ENCODE measurements around the gene STX18. TPM values are rescaled to one million over a fixed set of nuclear protein-coding genes. Genes with fewer than 3 reads are reported as not detected.

The STX18 gene
- total and polyA plus RNA-seq, 8 donors, result 18.6 to 60.6 (median 51.9) TPM

- TF ChIP-seq CTCF (IDR thresholded peaks at IDR 0.05), result no peak
These were observed 83.9 kb downstream of the STX18 start for GRCh38 chr4:4457803-4458553.

DNA sequence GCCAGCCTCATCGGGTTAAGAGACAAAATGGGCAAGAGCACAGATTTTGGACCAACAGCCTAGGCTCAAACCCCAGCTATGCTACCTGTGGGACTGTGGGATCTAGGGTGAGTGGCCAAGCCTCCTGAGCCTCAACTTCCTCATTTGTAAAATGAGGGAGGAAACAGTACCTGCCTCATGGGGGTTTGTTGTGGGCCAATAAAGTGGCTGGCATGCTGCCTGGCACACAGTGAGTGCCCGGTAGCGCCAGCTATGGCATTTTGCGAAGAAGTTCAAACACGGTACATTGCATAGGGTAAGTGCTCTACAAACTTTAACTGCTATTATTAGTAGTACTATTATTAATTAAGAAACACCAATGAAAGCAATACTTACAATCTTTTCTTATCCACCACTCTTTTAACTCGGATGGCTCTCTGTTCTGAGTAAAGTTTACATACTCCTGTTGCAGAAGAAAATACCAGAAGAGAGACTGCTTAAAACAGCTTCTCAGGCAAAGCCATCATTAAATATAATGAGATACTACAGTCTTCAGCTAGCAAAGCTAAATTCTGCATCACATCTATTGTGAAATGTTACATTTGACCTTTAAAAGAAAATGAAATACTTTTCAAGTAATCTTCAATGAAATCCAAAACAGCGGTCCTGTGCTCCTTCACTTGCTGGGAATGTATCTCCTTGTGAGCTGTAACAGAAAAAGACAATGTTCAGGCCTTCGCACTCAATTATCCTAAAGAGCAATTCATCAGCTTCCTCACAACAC lies 84.9 kb downstream of the STX18 start:
- H3K36me3 ChIP-seq, result peaks cover 2 to 75% of the 10 kb centered on the region in 2 donors
- ATAC-seq (no peak), DNase-seq (no peak)
- H3K4me1 ChIP-seq, result no peaks in the 10 kb centered on the region
- H3K4me3 ChIP-seq, result no peak overlapping the region
- H3K9me3 ChIP-seq, result no peaks in the 10 kb centered on the region
- no peaks in the 10 kb centered on the region for H3K27me3 ChIP-seq
- intact Hi-C loops (cut with DNase I), result no loop called here
- no peak overlapping the region for H3K27ac ChIP-seq
- no peak for TF ChIP-seq CTCF (IDR thresholded peaks at IDR 0.05)

More at GRCh38 chr4:4457803-4458553, 83.9 kb downstream of the STX18 start:
- no peaks in the 10 kb centered on the region for H3K27me3 ChIP-seq
- peaks cover 2 to 65% of the 10 kb centered on the region in 2 donors for H3K36me3 ChIP-seq
- H3K27ac ChIP-seq, result no peak overlapping the region
- intact Hi-C loops (cut with DNase I), result no loop called here
- no peak overlapping the region for H3K4me3 ChIP-seq
- no peak for DNase-seq
- H3K9me3 ChIP-seq, result no peaks in the 10 kb centered on the region
- H3K4me1 ChIP-seq, result no peaks in the 10 kb centered on the region
- ATAC-seq, result no peak

DNA sequence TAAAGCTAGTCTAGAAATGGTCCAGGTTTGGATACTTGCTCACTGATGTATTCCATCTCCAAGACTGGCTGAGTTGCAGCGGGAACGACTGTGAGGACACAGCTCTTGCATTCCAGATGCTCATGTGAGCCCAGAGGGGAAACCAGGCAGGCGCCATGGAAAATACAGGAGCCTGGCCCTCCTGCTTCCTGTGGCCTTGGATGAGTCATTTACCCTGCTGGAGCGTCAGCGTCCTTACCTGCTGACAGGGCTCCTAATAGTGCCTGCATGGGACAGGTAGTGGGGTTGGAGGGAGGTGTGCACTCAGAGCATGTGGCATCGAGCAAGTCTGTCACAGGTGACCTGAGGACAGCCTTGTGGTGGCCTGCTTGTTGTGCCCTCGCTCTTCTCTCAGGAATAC lies 85.5 kb downstream of the STX18 start:
- no peak for TF ChIP-seq CTCF (IDR thresholded peaks at IDR 0.05)
- no peaks in the 10 kb centered on the region for H3K4me1 ChIP-seq
- H3K36me3 ChIP-seq, result peaks cover 2 to 82% of the 10 kb centered on the region in 2 donors
- DNase-seq, result no peak
- no peaks in the 10 kb centered on the region for H3K27me3 ChIP-seq
- intact Hi-C loops (cut with DNase I), result no loop called here
- no peaks in the 10 kb centered on the region for H3K9me3 ChIP-seq
- no peak for ATAC-seq
- no peak overlapping the region for H3K4me3 ChIP-seq
- no peak overlapping the region for H3K27ac ChIP-seq

DNA sequence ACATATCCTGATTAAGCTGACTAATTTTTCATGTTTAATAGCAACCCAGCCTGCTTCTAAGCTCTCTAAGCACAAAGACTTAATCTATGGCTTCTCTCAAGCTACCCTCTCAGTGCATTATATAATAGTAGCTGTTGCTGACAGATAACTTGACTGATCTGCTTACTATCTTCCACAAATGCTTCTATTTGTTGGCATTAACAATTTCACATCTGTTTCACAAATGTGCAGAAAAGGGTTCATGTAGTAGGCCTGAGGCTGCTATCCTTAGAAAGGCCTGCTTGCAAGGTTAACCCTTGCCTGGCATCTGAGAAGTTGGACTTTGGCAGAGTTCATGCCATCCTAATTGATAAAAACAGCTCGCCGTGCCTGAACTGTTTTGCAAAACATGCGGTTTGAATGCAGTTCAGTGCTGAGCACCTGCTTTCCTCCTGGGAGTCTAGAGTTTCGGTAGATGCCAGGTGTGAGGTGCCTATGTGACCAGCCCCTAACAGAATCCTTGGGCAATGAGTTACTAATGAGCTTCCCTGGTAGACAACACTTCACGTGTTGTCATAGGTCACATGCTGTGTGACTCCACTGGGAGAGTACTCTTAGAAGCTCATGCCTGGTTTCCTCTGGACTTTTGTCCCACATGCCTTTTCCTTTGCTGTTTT lies 86.5 kb downstream of the STX18 start:
- H3K4me1 ChIP-seq, result no peaks in the 10 kb centered on the region
- intact Hi-C loops (cut with DNase I), result no loop called here
- H3K27me3 ChIP-seq, result no peaks in the 10 kb centered on the region
- H3K9me3 ChIP-seq, result no peaks in the 10 kb centered on the region
- TF ChIP-seq CTCF (IDR thresholded peaks at IDR 0.05), result no peak
- no peak overlapping the region for H3K27ac ChIP-seq
- H3K36me3 ChIP-seq, result peaks cover 2 to 84% of the 10 kb centered on the region in 2 donors
- no peak for ATAC-seq
- DNase-seq, result no peak
- H3K4me3 ChIP-seq, result no peak overlapping the region

DNA sequence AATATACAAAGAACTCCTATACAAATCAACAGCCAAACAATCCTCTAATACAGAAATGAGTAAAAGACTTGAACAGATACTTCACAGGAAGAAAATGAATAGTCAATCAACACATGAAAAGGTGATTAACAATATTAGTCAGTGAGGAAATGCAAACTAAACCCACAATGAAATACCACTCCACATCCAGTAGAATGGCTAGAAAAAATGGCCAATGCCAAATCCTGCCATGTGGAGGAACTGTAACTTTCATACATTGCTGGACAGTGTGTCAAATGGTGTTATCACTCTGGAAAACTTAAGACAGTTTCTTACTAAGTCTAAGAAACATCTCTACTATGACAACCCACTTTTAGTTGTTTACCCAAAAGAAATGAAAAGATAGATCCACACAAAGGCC lies 95.4 kb downstream of the STX18 start:
- intact Hi-C loops (cut with DNase I), result no loop called here
- ATAC-seq (no peak), DNase-seq (no peak)
- Histone ChIP-seq H3K36me3 (peaks cover 0 to 4% of the 10 kb centered on the region in 2 donors), H3K9me3 (no peaks in the 10 kb centered on the region), H3K4me3 (no peak overlapping the region), H3K27me3 (no peaks in the 10 kb centered on the region), H3K27ac (no peak overlapping the region), H3K4me1 (no peaks in the 10 kb centered on the region)
- TF ChIP-seq CTCF (IDR thresholded peaks at IDR 0.05), result no peak
